ENCODE measurements around the gene PPM1N. TPM values are rescaled to one million over a fixed set of nuclear protein-coding genes. Genes with fewer than 3 reads are reported as not detected.

Gene PPM1N
- total RNA-seq, 1 donor from 2014 or later = 0.67 TPM

GRCh38 chr19:45455707-45456499, 42.3 kb upstream of the PPM1N start:
- no peaks in the 10 kb centered on the region for H3K27me3 ChIP-seq
- no peak for TF ChIP-seq CTCF (IDR thresholded peaks at IDR 0.05)
- DNase-seq = peak; percentile 95
- intact Hi-C loops (cut with DNase I) = no loop called here
- peak; percentile 86 for ATAC-seq
- peaks cover 24% of the 10 kb centered on the region for H3K4me1 ChIP-seq
- no peaks in the 10 kb centered on the region for H3K9me3 ChIP-seq
- H3K4me3 ChIP-seq = no peak overlapping the region
- peak overlapping the region; percentile 83 for H3K27ac ChIP-seq
- no peaks in the 10 kb centered on the region for H3K36me3 ChIP-seq

- no peaks in the 10 kb centered on the region for H3K9me3 ChIP-seq
- H3K36me3 ChIP-seq = no peaks in the 10 kb centered on the region
- H3K4me1 ChIP-seq = peaks cover 21% of the 10 kb centered on the region
- peak overlapping the region; percentile 83 for H3K27ac ChIP-seq
- H3K4me3 ChIP-seq = no peak overlapping the region
- intact Hi-C loops (cut with DNase I) = no loop called here
- no peaks in the 10 kb centered on the region for H3K27me3 ChIP-seq
- no peak for DNase-seq
- no peak for ATAC-seq
- TF ChIP-seq CTCF (IDR thresholded peaks at IDR 0.05) = no peak
These were observed 41.8 kb upstream of the PPM1N start for GRCh38 chr19:45456500-45456815.

GRCh38 chr19:45457776-45458175, 40.5 kb upstream of the PPM1N start:
- H3K27me3 ChIP-seq = no peaks in the 10 kb centered on the region
- no peaks in the 10 kb centered on the region for H3K36me3 ChIP-seq
- intact Hi-C loops (cut with DNase I) = no loop called here
- peaks cover 18% of the 10 kb centered on the region for H3K4me1 ChIP-seq
- TF ChIP-seq CTCF (IDR thresholded peaks at IDR 0.05) = no peak
- H3K9me3 ChIP-seq = no peaks in the 10 kb centered on the region
- ATAC-seq = no peak
- no peak for DNase-seq
- H3K27ac ChIP-seq = no peak overlapping the region
- H3K4me3 ChIP-seq = no peak overlapping the region

GRCh38 chr19:45460807-45461347, 37.4 kb upstream of the PPM1N start:
- DNase-seq (no peak), ATAC-seq (no peak)
- Histone ChIP-seq H3K36me3 (no peaks in the 10 kb centered on the region), H3K4me1 (peaks cover 5% of the 10 kb centered on the region), H3K9me3 (no peaks in the 10 kb centered on the region), H3K27ac (no peak overlapping the region), H3K27me3 (no peaks in the 10 kb centered on the region), H3K4me3 (no peak overlapping the region)
- intact Hi-C loops (cut with DNase I) = no loop called here
- no peak for TF ChIP-seq CTCF (IDR thresholded peaks at IDR 0.05)

GRCh38 chr19:45462174-45462573, 36.1 kb upstream of the PPM1N start:
- intact Hi-C loops (cut with DNase I) = no loop called here
- H3K27ac ChIP-seq = no peak overlapping the region
- TF ChIP-seq CTCF (IDR thresholded peaks at IDR 0.05) = no peak
- H3K36me3 ChIP-seq = no peaks in the 10 kb centered on the region
- H3K4me1 ChIP-seq = peaks cover 3% of the 10 kb centered on the region
- no peak for ATAC-seq
- no peaks in the 10 kb centered on the region for H3K9me3 ChIP-seq
- H3K27me3 ChIP-seq = no peaks in the 10 kb centered on the region
- H3K4me3 ChIP-seq = no peak overlapping the region
- DNase-seq = no peak

Measured in upper lobe of right lung (tissue), 1 donor.